CD4-positive, alpha-beta T cell treated with Interleukin-1 beta for 1 hour (primary cell): ENCODE data around the gene LINC01488.

ENCODE experiments used
- DNase-seq, 2 donors: peaks; one replicate each; pipeline ENCODE4 v3.0.0-alpha.2; 2020 to 2022

Gene LINC01488

GRCh38 chr11:69481393-69481844 is at the start of gene LINC01488:
LINC01488 (plus strand) TSS chr11:69481663.
- DNase-seq: no peak

- DNase-seq: no peak
Measured at GRCh38 chr11:69431893-69432738, 49.3 kb upstream of the LINC01488 start.

- DNase-seq: no peak
Measured at GRCh38 chr11:69433741-69434140, 47.7 kb upstream of the LINC01488 start.

GRCh38 chr11:69434471-69434931 is 47.0 kb upstream of the LINC01488 start:
- DNase-seq: no peak

GRCh38 chr11:69435161-69435986 is 46.1 kb upstream of the LINC01488 start:
- no peak for DNase-seq

GRCh38 chr11:69436041-69436982 is 45.2 kb upstream of the LINC01488 start:
- DNase-seq: no peak

- no peak for DNase-seq
Measured at GRCh38 chr11:69437001-69437875, 44.2 kb upstream of the LINC01488 start.

GRCh38 chr11:69437876-69438205 is 43.6 kb upstream of the LINC01488 start:
- DNase-seq: no peak

GRCh38 chr11:69438286-69438920 is 43.1 kb upstream of the LINC01488 start:
- no peak for DNase-seq

- DNase-seq: no peak
Measured at GRCh38 chr11:69439127-69439526, 42.3 kb upstream of the LINC01488 start.

- no peak for DNase-seq
Measured at GRCh38 chr11:69439651-69440464, 41.6 kb upstream of the LINC01488 start.

GRCh38 chr11:69440876-69441275 is 40.6 kb upstream of the LINC01488 start:
- DNase-seq: no peak

GRCh38 chr11:69442012-69442806 is 39.3 kb upstream of the LINC01488 start:
- DNase-seq: no peak

- no peak for DNase-seq
Measured at GRCh38 chr11:69442807-69443137, 38.7 kb upstream of the LINC01488 start.

GRCh38 chr11:69443138-69443967 is 38.1 kb upstream of the LINC01488 start:
- peak; percentile 70 to 78 for DNase-seq

- no peak for DNase-seq
Measured at GRCh38 chr11:69443968-69444364, 37.5 kb upstream of the LINC01488 start.

- peak in 1 of 2 donors; percentile 9 for DNase-seq
Measured at GRCh38 chr11:69444381-69445130, 36.9 kb upstream of the LINC01488 start.

- no peak for DNase-seq
Measured at GRCh38 chr11:69445131-69445470, 36.4 kb upstream of the LINC01488 start.
